Endodermal cell (in vitro differentiated cells): ENCODE data around the gene ADORA3. TPM values are rescaled to one million over a fixed set of nuclear protein-coding genes. Genes with fewer than 3 reads are reported as not detected.

Experiments
- DNase-seq: peaks from one replicate; pipeline ENCODE4 v3.0.0-alpha.2; 2017
- H3K27ac ChIP-seq: 2 replicates; pipeline ENCODE4 v1.5.1; 2013; ENCODE audit warnings: mild to moderate bottlenecking, low read depth, low read length, moderate library complexity
- H3K27me3 ChIP-seq: 2 replicates; pipeline ENCODE4 v1.6.1; 2013; ENCODE audit warnings: mild to moderate bottlenecking, low read length, moderate library complexity; ENCODE audit not compliant: insufficient read depth, control insufficient read depth, poor library complexity, severe bottlenecking
- H3K36me3 ChIP-seq: 2 replicates; pipeline ENCODE4 v1.7.0; 2013; ENCODE audit warnings: mild to moderate bottlenecking, low read length, moderate library complexity; ENCODE audit not compliant: control insufficient read depth, insufficient read depth
- H3K4me1 ChIP-seq: one replicate; pipeline ENCODE4 v1.7.0; 2013; ENCODE audit warnings: low read length; ENCODE audit not compliant: control insufficient read depth, insufficient read depth
- H3K4me3 ChIP-seq: 2 replicates; pipeline ENCODE4 v1.5.1; 2013; ENCODE audit warnings: mild to moderate bottlenecking, low read length, moderate library complexity
- H3K9ac ChIP-seq: 2 replicates; pipeline ENCODE4 v1.6.1; 2013; ENCODE audit warnings: mild to moderate bottlenecking, low read length, moderate library complexity; ENCODE audit not compliant: poor library complexity, severe bottlenecking; ENCODE audit errors: extremely low read depth
- H3K9me3 ChIP-seq: 2 replicates; pipeline ENCODE4 v1.6.1; 2013; ENCODE audit warnings: mild to moderate bottlenecking, low read length, moderate library complexity; ENCODE audit not compliant: control insufficient read depth
- H3K27ac Mint-ChIP-seq: 2 replicates; pipeline ENCODE4 v1.8.0; 2020; ENCODE audit warnings: mixed read lengths
- H3K27me3 Mint-ChIP-seq: 2 replicates; pipeline ENCODE4 v1.8.0; 2021; ENCODE audit warnings: mild to moderate bottlenecking, mixed read lengths; ENCODE audit not compliant: insufficient read depth
- H3K36me3 Mint-ChIP-seq: 2 replicates; pipeline ENCODE4 v1.8.0; 2020; ENCODE audit warnings: low read depth, mixed read lengths
- H3K4me1 Mint-ChIP-seq: 2 replicates; pipeline ENCODE4 v1.8.0; 2020; ENCODE audit warnings: mixed read lengths
- H3K4me3 Mint-ChIP-seq: 2 replicates; pipeline ENCODE4 v1.8.0; 2020; ENCODE audit warnings: mild to moderate bottlenecking, moderate library complexity, mixed read lengths
- H3K9me3 Mint-ChIP-seq: 2 replicates; pipeline ENCODE4 v1.8.0; 2020; ENCODE audit warnings: mild to moderate bottlenecking, mixed read lengths
- CTCF ChIP-seq: fragments of 200-600 bp; sonication (generic); conservative IDR thresholded peaks from 2 replicates; pipeline ENCODE4 v1.5.0; 2021; ENCODE audit warnings: antibody characterized with exemption, mild to moderate bottlenecking
- WGBS, 2 experiments: methylation state at CpG; one replicate each; pipeline versions ENCODE4 v1.1.5 to v1.1.7; 2013; ENCODE audit warnings: missing lambda C conversion rate in 2 of 2, mixed read lengths in 1 of 2; ENCODE audit not compliant: insufficient coverage in 1 of 2, insufficient read length in 1 of 2; 5-methylcytosine and 5-hydroxymethylcytosine counted together
- total RNA-seq, 2 donors: library from RNA; stranded (reverse); fragmentation: NEBNext Ultra II Directional in 1 of 2; extraction: Animal tissue kit (Norgen Biotek cat#: 25700) in 1 of 2; gene quantifications; 2 replicates in 1 of 2; 3 replicates in 1 of 2; pipeline ENCODE4 v1.2.1, GENCODE V29; 2021

ADORA3 gene
- total RNA-seq, 2 donors from 2014 or later, result not detected

- DNase-seq, result no peak
- Mint-ChIP-seq H3K36me3 (no peaks in the 10 kb centered on the region), H3K4me3 (no peak overlapping the region), H3K4me1 (no peaks in the 10 kb centered on the region), H3K27ac (no peak overlapping the region), H3K27me3 (peaks cover 4% of the 10 kb centered on the region), H3K9me3 (no peaks in the 10 kb centered on the region)
- Histone ChIP-seq H3K4me3 (no peak overlapping the region), H3K9me3 (no peaks in the 10 kb centered on the region), H3K4me1 (no peaks in the 10 kb centered on the region), H3K36me3 (no peaks in the 10 kb centered on the region), H3K27ac (no peak overlapping the region), H3K27me3 (no peaks in the 10 kb centered on the region), H3K9ac (no peak overlapping the region)
- TF ChIP-seq CTCF, result no peak
- 94 to 100% methylated on average over 2 to 9 of the region's 9 CpGs for WGBS, 2 experiments
These were observed 14.8 kb downstream of the ADORA3 start for GRCh38 chr1:111488669-111489068.

DNA sequence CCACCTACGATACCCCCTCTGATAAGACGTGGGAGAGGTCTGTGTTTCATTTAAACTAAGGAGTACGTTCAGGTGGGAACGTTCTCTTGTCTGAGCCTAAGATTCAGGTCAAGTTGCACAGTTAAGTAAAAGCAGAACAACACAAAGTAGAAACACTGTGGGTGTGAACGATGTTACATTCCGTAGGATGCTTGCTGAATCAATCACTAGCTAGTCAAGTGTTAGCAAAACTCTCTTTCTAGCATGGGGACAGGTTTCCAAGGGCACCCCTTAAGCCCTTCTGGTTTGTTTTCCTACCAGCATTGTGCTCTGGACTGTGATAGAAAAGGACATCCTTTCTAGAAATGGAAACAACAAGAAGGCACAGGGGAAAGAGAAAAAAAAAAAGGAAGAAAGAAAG is 16.3 kb downstream of the ADORA3 start:
- Histone ChIP-seq H3K9ac (no peak overlapping the region), H3K27me3 (no peaks in the 10 kb centered on the region), H3K4me1 (no peaks in the 10 kb centered on the region), H3K27ac (no peak overlapping the region), H3K36me3 (no peaks in the 10 kb centered on the region), H3K9me3 (no peaks in the 10 kb centered on the region), H3K4me3 (no peak overlapping the region)
- H3K4me1 Mint-ChIP-seq, result no peaks in the 10 kb centered on the region
- 92 to 95% methylated on average over 6 of the region's 6 CpGs for WGBS, 2 experiments
- H3K27me3 Mint-ChIP-seq, result peaks cover 4% of the 10 kb centered on the region
- no peak overlapping the region for H3K27ac Mint-ChIP-seq
- no peak for DNase-seq
- no peaks in the 10 kb centered on the region for H3K36me3 Mint-ChIP-seq
- no peak for TF ChIP-seq CTCF
- H3K9me3 Mint-ChIP-seq, result no peaks in the 10 kb centered on the region
- no peak overlapping the region for H3K4me3 Mint-ChIP-seq

GRCh38 chr1:111486431-111486830 is 17.0 kb downstream of the ADORA3 start:
- no peaks in the 10 kb centered on the region for H3K36me3 ChIP-seq
- no peak overlapping the region for H3K27ac Mint-ChIP-seq
- no peaks in the 10 kb centered on the region for H3K9me3 Mint-ChIP-seq
- peaks cover 4% of the 10 kb centered on the region for H3K27me3 Mint-ChIP-seq
- H3K4me1 Mint-ChIP-seq, result no peaks in the 10 kb centered on the region
- no peak for TF ChIP-seq CTCF
- DNase-seq, result no peak
- H3K9me3 ChIP-seq, result no peaks in the 10 kb centered on the region
- H3K4me3 ChIP-seq, result no peak overlapping the region
- no peaks in the 10 kb centered on the region for H3K36me3 Mint-ChIP-seq
- no peaks in the 10 kb centered on the region for H3K4me1 ChIP-seq
- H3K27me3 ChIP-seq, result no peaks in the 10 kb centered on the region
- H3K27ac ChIP-seq, result no peak overlapping the region
- H3K9ac ChIP-seq, result no peak overlapping the region
- no peak overlapping the region for H3K4me3 Mint-ChIP-seq
- 97 to 100% methylated on average over 2 to 7 of the region's 7 CpGs for WGBS, 2 experiments
